Lower leg skin (tissue), 4 donors: ENCODE data around the gene EFCAB10. TPM values are rescaled to one million over a fixed set of nuclear protein-coding genes. Genes with fewer than 3 reads are reported as not detected.
"Not testable (repeated sequence)": the region's sequence is repeated elsewhere in the genome, so short reads cannot be mapped to it uniquely, and the experiment has no call there.

Experiments used
- DNase-seq, 2 donors: peaks; one replicate each; pipeline ENCODE4 v3.0.0-alpha.2; 2019; ENCODE audit warnings: low spot score in 2 of 2
- H3K4me3 ChIP-seq: fragments of 200-600 bp; sonication (generic); 2 replicates; pipeline ENCODE4 v1.5.1; 2017; ENCODE audit warnings: mild to moderate bottlenecking, low read depth; ENCODE audit not compliant: poor library complexity, severe bottlenecking
- CTCF ChIP-seq, 3 donors: fragments of 450-650 bp; IDR thresholded peaks; one replicate each; pipeline ENCODE4 v1.5.1; 2016; ENCODE audit warnings: antibody characterized with exemption in 3 of 3, mild to moderate bottlenecking in 3 of 3, moderate library complexity in 2 of 3
- POLR2A ChIP-seq, 2 donors: fragments of 450-650 bp; IDR thresholded peaks; one replicate each; pipeline ENCODE4 v1.6.1; 2016 to 2017; ENCODE audit warnings: antibody characterized with exemption in 2 of 2, mild to moderate bottlenecking in 1 of 2, moderate library complexity in 1 of 2
- WGBS, 2 donors: methylation state at CpG; one replicate each; pipeline ENCODE4 v1.1.5; 2018; 5-methylcytosine and 5-hydroxymethylcytosine counted together
- intact Hi-C: fragments of 100-400 bp; cut with DNase I; formaldehyde crosslinking; loops from one replicate; pipeline ENCODE4 v1.15.0; 2023; ENCODE audit warnings: low total_unique reads
- total RNA-seq, 4 donors: library from RNA; depleted of rRNA; stranded (reverse); fragments of >200 nt; gene quantifications; one replicate each; pipeline ENCODE4 v1.1.0, GENCODE V29; 2016

The EFCAB10 gene
- total RNA-seq, 4 donors from 2014 or later: not detected

- intact Hi-C loops: no loop called here
Measured at GRCh38 chr7:105530546-105530945, 50.7 kb downstream of the EFCAB10 start.

DNA sequence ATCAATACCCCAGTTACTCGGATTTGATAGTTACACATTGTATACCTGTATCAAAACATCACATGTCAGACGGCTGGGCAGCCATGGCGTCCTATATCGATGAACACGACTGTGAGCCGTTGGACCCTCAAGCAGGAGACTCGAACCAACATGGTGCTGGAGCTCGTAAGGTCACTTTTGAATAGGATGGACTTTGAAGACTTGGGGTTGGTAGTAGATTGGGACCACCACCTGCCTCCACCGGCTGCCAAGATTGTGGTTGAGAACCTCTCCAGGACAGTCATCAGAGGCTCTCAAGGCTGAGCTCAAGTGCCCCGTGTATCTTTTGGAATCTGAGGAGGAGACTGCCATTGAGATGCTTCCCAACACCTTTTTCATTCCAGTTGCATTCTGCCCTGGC, 51.2 kb downstream of the EFCAB10 start:
- TF ChIP-seq CTCF (IDR thresholded peaks at IDR 0.05): no peak
- no peak for TF ChIP-seq POLR2A (IDR thresholded peaks at IDR 0.05)
- WGBS, 2 donors: 89 to 97% methylated on average over 10 of the region's 10 CpGs
- DNase-seq: peak in 1 of 2 donors; percentile 70

More at GRCh38 chr7:105530546-105530945, 50.7 kb downstream of the EFCAB10 start:
- 96% methylated on average over 20 of the region's 20 CpGs for whole genome bisulfite sequencing, 2 donors
- peak in 1 of 2 donors; percentile 82 for DNase-seq
- TF ChIP-seq CTCF (IDR thresholded peaks at IDR 0.05): no peak
- TF ChIP-seq POLR2A (IDR thresholded peaks at IDR 0.05): no peak
- no peak overlapping the region for H3K4me3 ChIP-seq

GRCh38 chr7:105527737-105528136, 53.6 kb downstream of the EFCAB10 start:
- WGBS, 2 donors: 88 to 97% methylated on average over 5 of the region's 5 CpGs
- H3K4me3 ChIP-seq, intact Hi-C loops: not testable (repeated sequence)
- DNase-seq: peak in 1 of 2 donors; percentile 61

More for the DNA sequence above, 51.2 kb downstream of the EFCAB10 start:
- no peak overlapping the region for H3K4me3 ChIP-seq
- intact Hi-C loops: no loop called here

DNA sequence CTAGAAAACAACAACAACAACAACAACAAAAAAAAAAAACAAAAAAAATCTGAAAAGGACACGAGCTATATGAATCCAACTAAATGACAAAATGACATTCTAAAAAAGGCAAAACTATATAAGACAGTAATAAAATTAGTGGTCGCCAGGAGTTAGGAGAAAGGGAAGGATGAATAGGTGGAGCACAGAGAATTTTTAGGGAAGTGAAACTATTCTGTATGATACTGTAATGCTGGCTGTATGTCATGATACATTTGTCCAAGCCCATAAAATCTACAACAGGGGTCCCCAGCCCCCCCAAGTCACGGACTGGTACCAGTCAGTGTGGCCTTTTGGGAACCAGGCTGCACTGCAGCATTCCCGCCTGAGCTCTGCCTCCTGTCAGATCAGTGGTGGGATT, 56.5 kb downstream of the EFCAB10 start:
- TF ChIP-seq POLR2A (IDR thresholded peaks at IDR 0.05) (no peak), CTCF (IDR thresholded peaks at IDR 0.05) (no peak)
- no peak overlapping the region for H3K4me3 ChIP-seq
- intact Hi-C loops: no loop called here
- DNase-seq: peak in 1 of 2 donors; percentile 28
- WGBS, 2 donors: 71 to 88% methylated on average over 3 to 4 of the region's 4 CpGs

GRCh38 chr7:105524423-105524822, 56.9 kb downstream of the EFCAB10 start:
- intact Hi-C loops, H3K4me3 ChIP-seq: not testable (repeated sequence)
- 91 to 97% methylated on average over 11 of the region's 11 CpGs for WGBS, 2 donors
- DNase-seq: peak in 1 of 2 donors; percentile 54

DNA sequence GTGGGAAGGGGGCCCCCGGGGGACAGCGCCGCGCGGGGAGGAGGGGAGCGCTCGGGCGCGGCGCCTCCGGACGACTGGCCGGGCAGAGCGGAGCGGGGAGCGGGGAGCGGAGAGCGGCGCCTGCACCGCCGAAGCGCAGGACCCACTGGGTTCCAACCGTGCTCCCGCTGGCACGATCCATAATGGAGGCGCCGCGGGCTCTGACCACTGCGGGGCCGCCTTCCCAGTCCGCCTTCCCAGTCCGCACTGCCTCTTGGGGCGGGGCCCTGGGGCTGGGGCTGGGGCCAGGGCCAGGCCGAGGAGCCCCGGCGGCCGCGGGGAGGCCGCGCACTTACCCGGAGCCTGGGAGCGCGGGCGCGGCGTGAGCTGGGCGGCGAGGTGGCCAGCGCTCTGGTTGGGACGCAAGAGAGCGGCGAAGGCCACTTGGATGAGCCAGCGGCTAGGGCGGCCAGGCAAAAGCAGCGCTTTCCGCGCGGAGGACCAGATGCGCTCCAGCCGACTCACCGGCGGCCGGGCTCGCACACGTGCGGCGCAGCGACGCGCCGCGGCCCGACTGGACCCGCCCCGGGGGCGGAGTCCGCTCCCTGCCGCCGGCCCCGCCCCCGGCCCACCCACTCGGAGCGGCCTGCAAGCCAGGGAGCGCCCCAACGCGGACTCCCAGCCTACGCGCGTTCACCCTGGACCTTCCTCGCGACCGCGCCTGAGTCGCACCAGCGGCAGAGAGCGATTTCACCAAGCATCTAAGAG, 59.4 kb downstream of the EFCAB10 start, which contains the start of gene PUS7:
Gene PUS7, minus strand, starts transcription at position 555 of the 747 bp plus-strand sequence. CDS start 13,759 bp downstream, outside the sequence.
- peak; percentile 73 to 96 for DNase-seq
- 0% methylated on average over 36 to 59 of the region's 96 CpGs for WGBS, 2 donors
- intact Hi-C loops: no loop called here
- TF ChIP-seq POLR2A (IDR thresholded peaks at IDR 0.05): no peak
- no peak for TF ChIP-seq CTCF (IDR thresholded peaks at IDR 0.05)
- peak within 1 kb of the TSS; percentile 77 for H3K4me3 ChIP-seq
